ENCODE measurements around the gene IFRD2. TPM values are rescaled to one million over a fixed set of nuclear protein-coding genes. Genes with fewer than 3 reads are reported as not detected.
A peak's percentile ranks its signal among the peaks of the same experiment; 100 is the strongest.

IFRD2 gene
- total and polyA plus RNA-seq, 9 of the 15 experiments (the other 6 are each of a cell fraction or from before 2014, with no cell fraction given), result 30.5 to 115 (median 52.8) TPM

- TF ChIP-seq, protein P1, sequence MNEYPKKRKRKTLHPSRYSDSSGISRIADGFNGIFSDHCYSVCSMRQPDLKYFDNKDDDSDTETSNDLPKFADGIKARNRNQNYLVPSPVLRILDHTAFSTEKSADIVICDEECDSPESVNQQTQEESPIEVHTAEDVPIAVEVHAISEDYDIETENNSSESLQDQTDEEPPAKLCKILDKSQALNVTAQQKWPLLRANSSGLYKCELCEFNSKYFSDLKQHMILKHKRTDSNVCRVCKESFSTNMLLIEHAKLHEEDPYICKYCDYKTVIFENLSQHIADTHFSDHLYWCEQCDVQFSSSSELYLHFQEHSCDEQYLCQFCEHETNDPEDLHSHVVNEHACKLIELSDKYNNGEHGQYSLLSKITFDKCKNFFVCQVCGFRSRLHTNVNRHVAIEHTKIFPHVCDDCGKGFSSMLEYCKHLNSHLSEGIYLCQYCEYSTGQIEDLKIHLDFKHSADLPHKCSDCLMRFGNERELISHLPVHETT (CRISPR knock-in tag; conservative IDR thresholded peaks at IDR 0.05 in 1 of 2, IDR thresholded peaks at IDR 0.05 in 1 of 2), result peak in 1 of 2 experiments; percentile 91; a peak in 2 of 4 replicates
- TF ChIP-seq ZNF444 (CRISPR knock-in tag; IDR thresholded peaks at IDR 0.05), result no peak
- TF ChIP-seq PHB (CRISPR knock-in tag; IDR thresholded peaks at IDR 0.05), result no peak
- no peak for TF ChIP-seq SLC30A9 (CRISPR knock-in tag; IDR thresholded peaks at IDR 0.05)
- TF ChIP-seq GABPA (tag; conservative IDR thresholded peaks at IDR 0.05; ENCODE audit: low read depth), result peak; percentile 63
- TF ChIP-seq, protein P2, sequence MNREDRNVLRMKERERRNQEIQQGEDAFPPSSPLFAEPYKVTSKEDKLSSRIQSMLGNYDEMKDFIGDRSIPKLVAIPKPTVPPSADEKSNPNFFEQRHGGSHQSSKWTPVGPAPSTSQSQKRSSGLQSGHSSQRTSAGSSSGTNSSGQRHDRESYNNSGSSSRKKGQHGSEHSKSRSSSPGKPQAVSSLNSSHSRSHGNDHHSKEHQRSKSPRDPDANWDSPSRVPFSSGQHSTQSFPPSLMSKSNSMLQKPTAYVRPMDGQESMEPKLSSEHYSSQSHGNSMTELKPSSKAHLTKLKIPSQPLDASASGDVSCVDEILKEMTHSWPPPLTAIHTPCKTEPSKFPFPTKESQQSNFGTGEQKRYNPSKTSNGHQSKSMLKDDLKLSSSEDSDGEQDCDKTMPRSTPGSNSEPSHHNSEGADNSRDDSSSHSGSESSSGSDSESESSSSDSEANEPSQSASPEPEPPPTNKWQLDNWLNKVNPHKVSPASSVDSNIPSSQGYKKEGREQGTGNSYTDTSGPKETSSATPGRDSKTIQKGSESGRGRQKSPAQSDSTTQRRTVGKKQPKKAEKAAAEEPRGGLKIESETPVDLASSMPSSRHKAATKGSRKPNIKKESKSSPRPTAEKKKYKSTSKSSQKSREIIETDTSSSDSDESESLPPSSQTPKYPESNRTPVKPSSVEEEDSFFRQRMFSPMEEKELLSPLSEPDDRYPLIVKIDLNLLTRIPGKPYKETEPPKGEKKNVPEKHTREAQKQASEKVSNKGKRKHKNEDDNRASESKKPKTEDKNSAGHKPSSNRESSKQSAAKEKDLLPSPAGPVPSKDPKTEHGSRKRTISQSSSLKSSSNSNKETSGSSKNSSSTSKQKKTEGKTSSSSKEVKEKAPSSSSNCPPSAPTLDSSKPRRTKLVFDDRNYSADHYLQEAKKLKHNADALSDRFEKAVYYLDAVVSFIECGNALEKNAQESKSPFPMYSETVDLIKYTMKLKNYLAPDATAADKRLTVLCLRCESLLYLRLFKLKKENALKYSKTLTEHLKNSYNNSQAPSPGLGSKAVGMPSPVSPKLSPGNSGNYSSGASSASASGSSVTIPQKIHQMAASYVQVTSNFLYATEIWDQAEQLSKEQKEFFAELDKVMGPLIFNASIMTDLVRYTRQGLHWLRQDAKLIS (CRISPR knock-in tag; IDR thresholded peaks at IDR 0.05), result 0 out of 2 replicates have a peak, but pooled peaks have one; percentile 70
- no peak for TF ChIP-seq KLF10 (CRISPR knock-in tag; IDR thresholded peaks at IDR 0.05)
- TF ChIP-seq NFXL1 (CRISPR knock-in tag; IDR thresholded peaks at IDR 0.05), result 0 out of 2 replicates have a peak, but pooled peaks have one; percentile 45
- peak; percentile 67 for TF ChIP-seq TAF1 (IDR thresholded peaks at IDR 0.05; ENCODE audit: control insufficient read depth, extremely low read depth, insufficient read depth, low read length, severe bottlenecking)
- peak; percentile 89 for TF ChIP-seq ZNF311 (CRISPR knock-in tag; IDR thresholded peaks at IDR 0.05)
- TF ChIP-seq RBM15 (IDR thresholded peaks at IDR 0.05; ENCODE audit: insufficient read depth, low read length), result no peak
- peak; percentile 100 for TF ChIP-seq SIX5 (IDR thresholded peaks at IDR 0.05; ENCODE audit: borderline replicate concordance in 1 of 2, insufficient read depth in 1 of 2, low read depth in 1 of 2, low read length in 2 of 2)
- TF ChIP-seq TEAD4 (IDR thresholded peaks at IDR 0.05; ENCODE audit: low read length), result no peak
- peak; percentile 78; the same call in 1 of the 2 replicates for TF ChIP-seq TEAD4 (CRISPR knock-in tag; IDR thresholded peaks at IDR 0.05; ENCODE audit: borderline replicate concordance)
- TF ChIP-seq, protein P3, sequence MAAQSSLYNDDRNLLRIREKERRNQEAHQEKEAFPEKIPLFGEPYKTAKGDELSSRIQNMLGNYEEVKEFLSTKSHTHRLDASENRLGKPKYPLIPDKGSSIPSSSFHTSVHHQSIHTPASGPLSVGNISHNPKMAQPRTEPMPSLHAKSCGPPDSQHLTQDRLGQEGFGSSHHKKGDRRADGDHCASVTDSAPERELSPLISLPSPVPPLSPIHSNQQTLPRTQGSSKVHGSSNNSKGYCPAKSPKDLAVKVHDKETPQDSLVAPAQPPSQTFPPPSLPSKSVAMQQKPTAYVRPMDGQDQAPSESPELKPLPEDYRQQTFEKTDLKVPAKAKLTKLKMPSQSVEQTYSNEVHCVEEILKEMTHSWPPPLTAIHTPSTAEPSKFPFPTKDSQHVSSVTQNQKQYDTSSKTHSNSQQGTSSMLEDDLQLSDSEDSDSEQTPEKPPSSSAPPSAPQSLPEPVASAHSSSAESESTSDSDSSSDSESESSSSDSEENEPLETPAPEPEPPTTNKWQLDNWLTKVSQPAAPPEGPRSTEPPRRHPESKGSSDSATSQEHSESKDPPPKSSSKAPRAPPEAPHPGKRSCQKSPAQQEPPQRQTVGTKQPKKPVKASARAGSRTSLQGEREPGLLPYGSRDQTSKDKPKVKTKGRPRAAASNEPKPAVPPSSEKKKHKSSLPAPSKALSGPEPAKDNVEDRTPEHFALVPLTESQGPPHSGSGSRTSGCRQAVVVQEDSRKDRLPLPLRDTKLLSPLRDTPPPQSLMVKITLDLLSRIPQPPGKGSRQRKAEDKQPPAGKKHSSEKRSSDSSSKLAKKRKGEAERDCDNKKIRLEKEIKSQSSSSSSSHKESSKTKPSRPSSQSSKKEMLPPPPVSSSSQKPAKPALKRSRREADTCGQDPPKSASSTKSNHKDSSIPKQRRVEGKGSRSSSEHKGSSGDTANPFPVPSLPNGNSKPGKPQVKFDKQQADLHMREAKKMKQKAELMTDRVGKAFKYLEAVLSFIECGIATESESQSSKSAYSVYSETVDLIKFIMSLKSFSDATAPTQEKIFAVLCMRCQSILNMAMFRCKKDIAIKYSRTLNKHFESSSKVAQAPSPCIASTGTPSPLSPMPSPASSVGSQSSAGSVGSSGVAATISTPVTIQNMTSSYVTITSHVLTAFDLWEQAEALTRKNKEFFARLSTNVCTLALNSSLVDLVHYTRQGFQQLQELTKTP (IDR thresholded peaks at IDR 0.05; ENCODE audit: low read depth in 1 of 2, partially characterized antibody in 2 of 2), result peak in 1 of 2 experiments; percentile 100
- no peak for TF ChIP-seq ZFP36 (IDR thresholded peaks at IDR 0.05; ENCODE audit: low read depth, low read length, partially characterized antibody)
Observed at GRCh38 chr3:50292159-50293078, at the start of gene IFRD2 (continued).
